ENCODE measurements around the gene STRN4. TPM values are rescaled to one million over a fixed set of nuclear protein-coding genes. Genes with fewer than 3 reads are reported as not detected.

STRN4 gene
- total RNA-seq, 1 experiment from 2014 or later = 107 TPM

GRCh38 chr19:46753420-46754155 is 7.3 kb upstream of the STRN4 start:
- POLR2A ChIA-PET = interaction anchor here (1.1 kb wide), 1 partner anchor 87 kb away, joined by 7 read pairs; no protein-coding TSS in a partner anchor
- no peak overlapping the region for H2AFZ ChIP-seq (ENCODE audit: low read depth, low read length, poor library complexity, severe bottlenecking)
- H4K20me1 ChIP-seq (ENCODE audit: insufficient read depth) = no peaks in the 10 kb centered on the region
- H3K4me2 ChIP-seq (ENCODE audit: low read length) = peak overlapping the region; percentile 4; the same call in 1 of the 2 replicates
- BruUV-seq (replicated peaks) = no TSS peak
- H3K27ac ChIP-seq (ENCODE audit: low read depth, low read length) = no peak overlapping the region
- ATAC-seq = peak; percentile 72
- DNase-seq (ENCODE audit: low read depth, low spot score) = no peak
- no peak overlapping the region for H3K9ac ChIP-seq (ENCODE audit: low read length)
- H3K27me3 ChIP-seq (ENCODE audit: insufficient read depth, low read length) = no peaks in the 10 kb centered on the region
- peaks cover 0 to 8% of the 10 kb centered on the region in 2 experiments; a peak in 3 of 4 replicates for H3K4me1 ChIP-seq (ENCODE audit: control insufficient read depth in 1 of 2, insufficient read depth in 2 of 2, low read length in 2 of 2)
- CTCF ChIA-PET = interaction anchor here (0.6 to 2.4 kb wide), 30 partner anchors 8 to 261 kb away, joined by 3 to 17 read pairs (median 4); partner anchors contain the start of genes AP2S1, CALM3 and DACT3
- no peaks in the 10 kb centered on the region for H3K9me3 ChIP-seq (ENCODE audit: control insufficient read depth in 1 of 2, insufficient read depth in 1 of 2, low read depth in 1 of 2, low read length in 2 of 2)
- RAD21 ChIA-PET (ENCODE audit: low non-redundant PET in 1 of 2, low total read pairs in 2 of 2, uncharacterized antibody in 2 of 2, unreplicated experiment in 2 of 2) = interaction anchor here (1.0 to 1.1 kb wide), 2 partner anchors 87 to 136 kb away, joined by 3 to 4 read pairs; no protein-coding TSS in a partner anchor
- H3K79me2 ChIP-seq (ENCODE audit: insufficient read depth, low read length) = no peaks in the 10 kb centered on the region
- no peaks in the 10 kb centered on the region for H3K9me2 ChIP-seq (ENCODE audit: insufficient read depth)
- intact Hi-C loops (cut with micrococcal nuclease) = no loop called here
- peaks cover 0 to 2% of the 10 kb centered on the region in 2 experiments; a peak in 2 of 4 replicates for H3K36me3 ChIP-seq (ENCODE audit: control insufficient read depth in 1 of 2, insufficient read depth in 2 of 2, low read length in 2 of 2)
- TF ChIP-seq RAD21 (IDR thresholded peaks at IDR 0.05; ENCODE audit: low read depth) (peak; percentile 53), FOSL1 (IDR thresholded peaks at IDR 0.05; ENCODE audit: low read depth) (no peak)
- TF ChIP-seq, protein P1, sequence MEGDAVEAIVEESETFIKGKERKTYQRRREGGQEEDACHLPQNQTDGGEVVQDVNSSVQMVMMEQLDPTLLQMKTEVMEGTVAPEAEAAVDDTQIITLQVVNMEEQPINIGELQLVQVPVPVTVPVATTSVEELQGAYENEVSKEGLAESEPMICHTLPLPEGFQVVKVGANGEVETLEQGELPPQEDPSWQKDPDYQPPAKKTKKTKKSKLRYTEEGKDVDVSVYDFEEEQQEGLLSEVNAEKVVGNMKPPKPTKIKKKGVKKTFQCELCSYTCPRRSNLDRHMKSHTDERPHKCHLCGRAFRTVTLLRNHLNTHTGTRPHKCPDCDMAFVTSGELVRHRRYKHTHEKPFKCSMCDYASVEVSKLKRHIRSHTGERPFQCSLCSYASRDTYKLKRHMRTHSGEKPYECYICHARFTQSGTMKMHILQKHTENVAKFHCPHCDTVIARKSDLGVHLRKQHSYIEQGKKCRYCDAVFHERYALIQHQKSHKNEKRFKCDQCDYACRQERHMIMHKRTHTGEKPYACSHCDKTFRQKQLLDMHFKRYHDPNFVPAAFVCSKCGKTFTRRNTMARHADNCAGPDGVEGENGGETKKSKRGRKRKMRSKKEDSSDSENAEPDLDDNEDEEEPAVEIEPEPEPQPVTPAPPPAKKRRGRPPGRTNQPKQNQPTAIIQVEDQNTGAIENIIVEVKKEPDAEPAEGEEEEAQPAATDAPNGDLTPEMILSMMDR (IDR thresholded peaks at IDR 0.05 in 2 of 3, conservative IDR thresholded peaks at IDR 0.05 in 1 of 3; ENCODE audit: borderline replicate concordance in 1 of 3, insufficient read depth in 1 of 3, low read depth in 2 of 3, low read length in 2 of 3) = peak; percentile 54 to 80 (median 75); a peak in 5 of 6 replicates
- no peak overlapping the region for H3K4me3 ChIP-seq (replicated peaks in 1 of 2; ENCODE audit: low read depth in 1 of 2, low read length in 2 of 2)
